IMR-90 (cell line): ENCODE measurements around the gene PDCD6IP. TPM values are rescaled to one million over a fixed set of nuclear protein-coding genes. Genes with fewer than 3 reads are reported as not detected.

Experiments used
- ATAC-seq: fragments of 200-7000 bp; cut with Tn5 transposase; 2 replicates; pipeline ENCODE4 v1.9.1; 2020; ENCODE audit warnings: low read depth, mild to moderate bottlenecking, moderate library complexity
- BruUV-seq: library from RNA; stranded (reverse); fragments of 400-500 nt; replicated peaks from 2 replicates; lab custom pipeline; 2021; lab: Mats Ljungman, UMichigan
- CTCF ChIA-PET: fragments of 300-600 bp; formaldehyde crosslinking; extraction: SDS; loops from one replicate; lab custom pipeline; 2021; ENCODE audit warnings: antibody characterized with exemption; lab: Yijun Ruan, JAX
- POLR2A ChIA-PET: fragments of 300-600 bp; sonication (Branson Sonifier 250); formaldehyde crosslinking; loops from one replicate; lab custom pipeline; 2022; ENCODE audit warnings: antibody characterized with exemption; ENCODE audit not compliant: unreplicated experiment; lab: Charles Lee
- DNase-seq: peaks from one replicate; pipeline ENCODE4 v3.0.0; 2013
- H2AFZ ChIP-seq: replicated peaks from 2 replicates; pipeline ENCODE3; 2013; ENCODE audit warnings: low read length, mild to moderate bottlenecking; ENCODE audit not compliant: poor library complexity
- H2AK5ac ChIP-seq: 2 replicates; pipeline ENCODE4 v1.6.1; 2013; ENCODE audit warnings: low read depth, low read length, inconsistent platforms
- H2AK9ac ChIP-seq: replicated peaks from 2 replicates; pipeline ENCODE3; 2013; ENCODE audit warnings: mild to moderate bottlenecking, low read depth, low read length, moderate library complexity; ENCODE audit not compliant: poor library complexity
- H2BK120ac ChIP-seq: 2 replicates; pipeline ENCODE4 v1.6.1; 2013; ENCODE audit warnings: low read depth, low read length, inconsistent platforms
- H2BK15ac ChIP-seq: 3 replicates; pipeline ENCODE4 v1.6.1; 2013; ENCODE audit warnings: low read depth, low read length, inconsistent platforms
- H2BK20ac ChIP-seq: 2 replicates; pipeline ENCODE4 v1.6.1; 2013; ENCODE audit warnings: low read depth, mild to moderate bottlenecking, inconsistent platforms, low read length, moderate library complexity
- H2BK5ac ChIP-seq: 2 replicates; pipeline ENCODE4 v1.6.1; 2013; ENCODE audit warnings: mild to moderate bottlenecking, low read depth, low read length, inconsistent platforms; ENCODE audit not compliant: poor library complexity, severe bottlenecking
- H3K14ac ChIP-seq: replicated peaks from 2 replicates; pipeline ENCODE4 v1.6.1; 2013; ENCODE audit warnings: low read depth, low read length, inconsistent platforms
- H3K18ac ChIP-seq: 2 replicates; pipeline ENCODE4 v1.6.1; 2013; ENCODE audit warnings: low read depth, low read length, control low read depth
- H3K23ac ChIP-seq: 2 replicates; pipeline ENCODE4 v1.6.1; 2013; ENCODE audit warnings: low read depth, low read length, inconsistent platforms
- H3K27ac ChIP-seq: 2 replicates; pipeline ENCODE4 v1.5.1; 2013; ENCODE audit warnings: mild to moderate bottlenecking, control low read depth, low read length; ENCODE audit not compliant: insufficient read depth
- H3K27me3 ChIP-seq: 2 replicates; pipeline ENCODE4 v1.6.1; 2013; ENCODE audit warnings: low read length; ENCODE audit not compliant: control insufficient read depth, insufficient read depth
- H3K36me3 ChIP-seq: 2 replicates; pipeline ENCODE4 v1.6.1; 2013; ENCODE audit warnings: low read length, mixed read lengths; ENCODE audit not compliant: control insufficient read depth, insufficient read depth
- H3K4ac ChIP-seq: 2 replicates; pipeline ENCODE4 v1.6.1; 2013; ENCODE audit warnings: low read depth, low read length, inconsistent platforms
- H3K4me1 ChIP-seq: 2 replicates; pipeline ENCODE4 v1.6.1; 2013; ENCODE audit warnings: low read length, mixed read lengths; ENCODE audit not compliant: control insufficient read depth, insufficient read depth
- H3K4me2 ChIP-seq: 2 replicates; pipeline ENCODE4 v1.6.1; 2013; ENCODE audit warnings: low read depth, mild to moderate bottlenecking, control low read depth, low read length, moderate library complexity
- H3K4me3 ChIP-seq: 2 replicates; pipeline ENCODE4 v1.5.1; 2013; ENCODE audit warnings: low read depth, mild to moderate bottlenecking, control low read depth, low read length, moderate library complexity; ENCODE audit not compliant: insufficient read depth
- H3K56ac ChIP-seq: 2 replicates; pipeline ENCODE4 v1.6.1; 2013; ENCODE audit warnings: low read length, inconsistent platforms; ENCODE audit not compliant: insufficient read depth; ENCODE audit errors: extremely low read depth
- H3K79me1 ChIP-seq, 2 experiments: 2 replicates each; pipeline ENCODE4 v1.6.1; 2013; ENCODE audit warnings: low read length in 2 of 2, inconsistent platforms in 1 of 2, low read depth in 1 of 2
- H3K9ac ChIP-seq: 2 replicates; pipeline ENCODE4 v1.6.1; 2013; ENCODE audit warnings: low read depth, low read length, control low read depth
- H3K9me1 ChIP-seq: 2 replicates; pipeline ENCODE4 v1.6.1; 2013; ENCODE audit warnings: low read length, inconsistent platforms; ENCODE audit not compliant: insufficient read depth
- H3K9me3 ChIP-seq: 2 replicates; pipeline ENCODE4 v1.6.1; 2013; ENCODE audit warnings: low read length; ENCODE audit not compliant: control insufficient read depth, insufficient read depth
- H4K20me1 ChIP-seq: 2 replicates; pipeline ENCODE4 v1.6.1; 2013; ENCODE audit warnings: low read length, inconsistent platforms; ENCODE audit not compliant: insufficient read depth
- H4K5ac ChIP-seq: 2 replicates; pipeline ENCODE4 v1.6.1; 2013; ENCODE audit warnings: mild to moderate bottlenecking, low read depth, low read length, control low read depth
- H4K8ac ChIP-seq, 2 experiments: 2 replicates each; pipeline ENCODE4 v1.6.1; 2013; ENCODE audit warnings: low read depth in 2 of 2, low read length in 2 of 2, control low read depth in 1 of 2, inconsistent platforms in 1 of 2
- H4K91ac ChIP-seq: 2 replicates; pipeline ENCODE4 v1.6.1; 2013; ENCODE audit warnings: low read depth, low read length, inconsistent platforms; ENCODE audit not compliant: insufficient read depth
- BHLHE40 ChIP-seq: fragments of 150-350 bp; IDR thresholded peaks from 2 replicates; pipeline ENCODE4 v1.6.1; 2016; ENCODE audit warnings: mild to moderate bottlenecking, low read depth, low read length
- FOS ChIP-seq: fragments of 150-350 bp; IDR thresholded peaks from 2 replicates; pipeline ENCODE4 v1.6.1; 2016; ENCODE audit warnings: low read depth, low read length
- MAZ ChIP-seq: IDR thresholded peaks from 2 replicates; pipeline ENCODE4 v1.6.1; 2012; ENCODE audit warnings: low read depth, mild to moderate bottlenecking, low read length, improper control_type of control experiment, moderate library complexity, borderline replicate concordance
- MXI1 ChIP-seq: IDR thresholded peaks from 2 replicates; pipeline ENCODE4 v1.6.1; 2012; ENCODE audit warnings: low read depth, mild to moderate bottlenecking, low read length, moderate library complexity, borderline replicate concordance
- NFE2L2 ChIP-seq: fragments of 150-350 bp; IDR thresholded peaks from 2 replicates; pipeline ENCODE4 v1.6.1; 2016; ENCODE audit warnings: low read depth, mild to moderate bottlenecking, low read length
- POLR2A ChIP-seq: IDR thresholded peaks from 2 replicates; pipeline ENCODE4 v1.6.1; 2012; ENCODE audit warnings: mild to moderate bottlenecking, low read depth, low read length
- RAD21 ChIP-seq: IDR thresholded peaks from 2 replicates; pipeline ENCODE4 v1.6.1; 2012; ENCODE audit warnings: low read length, improper control_type of control experiment
- RFX5 ChIP-seq: IDR thresholded peaks from 2 replicates; pipeline ENCODE4 v1.8.0; 2012; ENCODE audit warnings: low read depth, mild to moderate bottlenecking, low read length, moderate library complexity
- SMC3 ChIP-seq: fragments of 150-350 bp; IDR thresholded peaks from 2 replicates; pipeline ENCODE4 v1.6.1; 2016; ENCODE audit warnings: low read depth, mild to moderate bottlenecking, antibody characterized with exemption, low read length, moderate library complexity
- USF2 ChIP-seq: fragments of 150-350 bp; IDR thresholded peaks from 2 replicates; pipeline ENCODE4 v1.6.1; 2017; ENCODE audit warnings: mild to moderate bottlenecking, antibody characterized with exemption, low read length, low read depth
- WGBS, 2 experiments: methylation state at CpG; one replicate each; pipeline versions ENCODE4 v1.1.5 to v1.1.7; 2013; ENCODE audit warnings: missing lambda C conversion rate in 2 of 2; ENCODE audit not compliant: insufficient read length in 1 of 2; ENCODE audit errors: extremely low coverage in 2 of 2; 5-methylcytosine and 5-hydroxymethylcytosine counted together
- dilution Hi-C: fragments of 300-500 bp; cut with HindIII; formaldehyde crosslinking; loops from one replicate; pipeline ENCODE4 v1.14.3; 2018; ENCODE audit warnings: low sequenced_read_pairs; ENCODE audit not compliant: unreplicated experiment
- in situ Hi-C: fragments of 300-500 bp; cut with MboI; formaldehyde crosslinking; loops from 3 replicates; pipeline ENCODE4 v1.14.3; 2019; ENCODE audit warnings: low sequenced_read_pairs, inconsistent platforms, mixed read lengths
- intact Hi-C: fragments of 100-400 bp; cut with micrococcal nuclease; formaldehyde crosslinking; loops from 2 replicates; pipeline ENCODE4 v1.10.0; 2022
- polyA plus RNA-seq, 3 experiments: library from polyadenylated mRNA; depleted of rRNA; stranded (reverse); fragments of >200 nt; gene quantifications; 2 replicates each; pipeline ENCODE4 v1.2.3, GENCODE V29; 2012; ENCODE audit warnings: low replicate concordance in 1 of 3
- total RNA-seq: library from RNA; depleted of rRNA; stranded (reverse); fragments of >200 nt; gene quantifications from 2 replicates; pipeline ENCODE4 v1.2.3, GENCODE V29; 2012
- TF ChIP-seq, protein P1 (sequence below): fragments of 150-350 bp; IDR thresholded peaks from 2 replicates; pipeline ENCODE4 v1.6.1; 2016; ENCODE audit warnings: low read depth, mild to moderate bottlenecking, low read length, moderate library complexity, borderline replicate concordance
- TF ChIP-seq, protein P2 (sequence below): conservative IDR thresholded peaks from 2 replicates; pipeline ENCODE4 v1.5.1; 2012; ENCODE audit warnings: mild to moderate bottlenecking, low read depth, low read length, improper control_type of control experiment

The PDCD6IP gene
- total and polyA plus RNA-seq, 2 of the 4 experiments (the other 2 are of a cell fraction), result 68.1 to 78.3 TPM

GRCh38 chr3:33914212-33914611 lies 115.8 kb downstream of the PDCD6IP start:
- no peak overlapping the region for H4K5ac ChIP-seq

More at GRCh38 chr3:33914212-33914611, 115.8 kb downstream of the PDCD6IP start:
- in situ Hi-C loops, result no loop called here
- Histone ChIP-seq H3K4ac (no peak overlapping the region), H4K20me1 (no peaks in the 10 kb centered on the region), H2AK9ac (no peak overlapping the region), H4K91ac (no peak overlapping the region), H3K27ac (no peak overlapping the region), H3K27me3 (peaks cover 2% of the 10 kb centered on the region; the same call in 1 of the 2 replicates), H2BK5ac (no peak overlapping the region), H2BK15ac (no peak overlapping the region), H3K4me3 (no peak overlapping the region), H3K23ac (no peak overlapping the region), H3K4me1 (no peaks in the 10 kb centered on the region), H3K9me1 (no peaks in the 10 kb centered on the region; the same call in 1 of the 2 replicates), H2AFZ (no peak overlapping the region), H4K8ac (no peak overlapping the region), H3K9ac (no peak overlapping the region), H3K36me3 (no peaks in the 10 kb centered on the region), H3K79me1 (no peaks in the 10 kb centered on the region), H3K18ac (no peak overlapping the region), H2BK120ac (no peak overlapping the region), H3K9me3 (no peaks in the 10 kb centered on the region), H2BK20ac (no peak overlapping the region), H3K4me2 (no peak overlapping the region), H3K56ac (no peak overlapping the region), H2AK5ac (no peak overlapping the region), H3K14ac (no peak overlapping the region)
- intact Hi-C loops, result loop anchor here (10.0 kb wide), 1 partner anchor 101 kb away; no protein-coding TSS in a partner anchor
- no peak for ATAC-seq
- DNase-seq, result no peak
- dilution Hi-C loops, result no loop called here
- BruUV-seq, result no TSS peak
- POLR2A ChIA-PET, result no interaction called here
- CTCF ChIA-PET, result interaction anchor here (0.9 to 2.1 kb wide), 2 partner anchors 31 to 103 kb away, joined by 6 to 7 read pairs; no protein-coding TSS in a partner anchor
- WGBS, 2 experiments, result no CpG with 5 or more reads among the region's 2 CpGs
- TF ChIP-seq USF2, result no peak
- no peak for TF ChIP-seq MXI1
- no peak for TF ChIP-seq MAZ
- no peak for TF ChIP-seq SMC3
- TF ChIP-seq BHLHE40, result no peak
- TF ChIP-seq RFX5, result no peak
- TF ChIP-seq, protein P1, sequence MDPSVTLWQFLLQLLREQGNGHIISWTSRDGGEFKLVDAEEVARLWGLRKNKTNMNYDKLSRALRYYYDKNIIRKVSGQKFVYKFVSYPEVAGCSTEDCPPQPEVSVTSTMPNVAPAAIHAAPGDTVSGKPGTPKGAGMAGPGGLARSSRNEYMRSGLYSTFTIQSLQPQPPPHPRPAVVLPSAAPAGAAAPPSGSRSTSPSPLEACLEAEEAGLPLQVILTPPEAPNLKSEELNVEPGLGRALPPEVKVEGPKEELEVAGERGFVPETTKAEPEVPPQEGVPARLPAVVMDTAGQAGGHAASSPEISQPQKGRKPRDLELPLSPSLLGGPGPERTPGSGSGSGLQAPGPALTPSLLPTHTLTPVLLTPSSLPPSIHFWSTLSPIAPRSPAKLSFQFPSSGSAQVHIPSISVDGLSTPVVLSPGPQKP, result no peak
- no peak for TF ChIP-seq NFE2L2
- no peak for TF ChIP-seq RAD21
- TF ChIP-seq FOS, result no peak
- no peak for TF ChIP-seq POLR2A
- TF ChIP-seq, protein P2, sequence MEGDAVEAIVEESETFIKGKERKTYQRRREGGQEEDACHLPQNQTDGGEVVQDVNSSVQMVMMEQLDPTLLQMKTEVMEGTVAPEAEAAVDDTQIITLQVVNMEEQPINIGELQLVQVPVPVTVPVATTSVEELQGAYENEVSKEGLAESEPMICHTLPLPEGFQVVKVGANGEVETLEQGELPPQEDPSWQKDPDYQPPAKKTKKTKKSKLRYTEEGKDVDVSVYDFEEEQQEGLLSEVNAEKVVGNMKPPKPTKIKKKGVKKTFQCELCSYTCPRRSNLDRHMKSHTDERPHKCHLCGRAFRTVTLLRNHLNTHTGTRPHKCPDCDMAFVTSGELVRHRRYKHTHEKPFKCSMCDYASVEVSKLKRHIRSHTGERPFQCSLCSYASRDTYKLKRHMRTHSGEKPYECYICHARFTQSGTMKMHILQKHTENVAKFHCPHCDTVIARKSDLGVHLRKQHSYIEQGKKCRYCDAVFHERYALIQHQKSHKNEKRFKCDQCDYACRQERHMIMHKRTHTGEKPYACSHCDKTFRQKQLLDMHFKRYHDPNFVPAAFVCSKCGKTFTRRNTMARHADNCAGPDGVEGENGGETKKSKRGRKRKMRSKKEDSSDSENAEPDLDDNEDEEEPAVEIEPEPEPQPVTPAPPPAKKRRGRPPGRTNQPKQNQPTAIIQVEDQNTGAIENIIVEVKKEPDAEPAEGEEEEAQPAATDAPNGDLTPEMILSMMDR, result no peak
